ENCODE measurements around the gene ATP6AP1. TPM values are rescaled to one million over a fixed set of nuclear protein-coding genes. Genes with fewer than 3 reads are reported as not detected.
"Not testable (repeated sequence)": the region's sequence is repeated elsewhere in the genome, so short reads cannot be mapped to it uniquely, and the experiment has no call there.

The ATP6AP1 gene
- total RNA-seq, 1 donor from 2014 or later = 38.8 TPM

- no peak for TF ChIP-seq CTCF (IDR thresholded peaks at IDR 0.05)
- Mint-ChIP-seq H3K4me1 (peaks cover 26% of the 10 kb centered on the region), H3K27ac (peak within 1 kb of the TSS; percentile 99), H3K9me3 (no peaks in the 10 kb centered on the region), H3K27me3 (no peaks in the 10 kb centered on the region), H3K4me3 (peak within 1 kb of the TSS; percentile 97), H3K36me3 (ENCODE audit: low read depth) (peaks cover 39% of the 10 kb centered on the region)
- ChIA-PET CTCF (interaction anchor here (1.3 to 1.4 kb wide), 2 partner anchors 11 to 31 kb away, joined by 4 read pairs; partner anchors contain the start of gene DNASE1L1), POLR2A (interaction anchor here (0.6 to 6.2 kb wide), 39 partner anchors 11 to 474 kb away, joined by 3 to 125 read pairs (median 5); partner anchors contain the start of genes ARHGAP4, ATP6AP1, DNASE1L1 and EMD)
- ATAC-seq (ENCODE audit: low read depth) = peak; percentile 75
- intact Hi-C loops (cut with micrococcal nuclease) = loop anchor here (5.0 kb wide), 4 partner anchors 39 to 134 kb away; partner anchors contain the start of genes GDI1, LAGE3 and SLC10A3
- peak; percentile 76 for DNase-seq
These were observed 30.4 kb upstream of the ATP6AP1 start, which contains the start of gene RPL10 for GRCh38 chrX:154397888-154398667. RPL10 (plus strand) TSS chrX:154398377; CDS start chrX:154398520, 143 bp downstream.

DNA sequence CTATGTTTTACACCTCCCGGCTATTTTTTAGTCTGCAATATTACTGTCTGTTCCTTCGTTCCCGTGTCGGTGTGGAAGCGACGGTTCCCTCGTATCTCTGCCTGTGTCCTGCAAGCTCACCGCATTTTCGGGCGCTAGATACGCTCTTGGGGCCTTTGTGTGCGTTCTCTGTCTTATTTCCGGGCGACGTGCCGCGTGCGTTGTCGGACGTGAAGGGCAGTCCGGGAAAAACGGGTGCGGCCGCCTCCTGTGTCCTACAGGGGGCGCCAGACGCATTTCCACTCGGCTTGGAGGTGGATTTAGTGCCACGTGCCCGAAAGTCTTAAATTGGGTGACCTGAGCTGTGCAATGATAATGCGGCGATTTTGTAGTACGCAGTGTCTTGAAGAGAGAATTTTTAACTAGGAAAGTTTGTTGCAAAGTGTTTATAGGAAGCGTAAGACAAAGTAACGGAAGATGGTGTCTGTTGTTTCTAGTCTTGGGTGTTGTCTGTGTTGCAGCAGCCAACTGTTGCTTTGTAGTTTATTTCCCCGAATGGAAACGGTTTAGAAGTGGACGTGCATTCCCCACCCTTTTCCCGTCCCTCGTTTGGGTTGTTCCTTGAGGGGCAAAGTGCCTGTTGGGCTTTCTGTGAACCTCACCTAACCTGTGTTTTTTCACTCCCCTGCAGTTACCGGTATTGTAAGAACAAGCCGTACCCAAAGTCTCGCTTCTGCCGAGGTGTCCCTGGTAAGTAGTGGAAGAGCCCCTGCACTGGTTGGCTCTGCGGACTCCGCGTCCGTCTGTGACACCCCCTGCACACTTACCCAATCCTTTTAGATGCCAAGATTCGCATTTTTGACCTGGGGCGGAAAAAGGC is 29.6 kb upstream of the ATP6AP1 start:
- peak; percentile 33 for ATAC-seq (ENCODE audit: low read depth)
- no peaks in the 10 kb centered on the region for H3K9me3 Mint-ChIP-seq
- ChIA-PET CTCF (interaction anchor here (0.8 to 2.3 kb wide), 5 partner anchors 10 to 128 kb away, joined by 3 to 6 read pairs (median 4); partner anchors contain the start of gene DNASE1L1), POLR2A (interaction anchor here (0.8 to 6.2 kb wide), 31 partner anchors 11 to 473 kb away, joined by 3 to 125 read pairs (median 6); partner anchors contain the start of genes ARHGAP4, ATP6AP1, DNASE1L1 and EMD)
- TF ChIP-seq CTCF (IDR thresholded peaks at IDR 0.05) = peak; percentile 39
- intact Hi-C loops (cut with micrococcal nuclease) = loop anchor here (5.0 kb wide), 4 partner anchors 38 to 133 kb away; partner anchors contain the start of genes GDI1, LAGE3 and SLC10A3
- peak; percentile 63 for DNase-seq
- peak overlapping the region; percentile 97 for H3K4me3 Mint-ChIP-seq
- H3K4me1 Mint-ChIP-seq = peaks cover 26% of the 10 kb centered on the region
- peaks cover 44% of the 10 kb centered on the region for H3K36me3 Mint-ChIP-seq (ENCODE audit: low read depth)
- H3K27ac Mint-ChIP-seq = peak overlapping the region; percentile 99
- H3K27me3 Mint-ChIP-seq = no peaks in the 10 kb centered on the region

DNA sequence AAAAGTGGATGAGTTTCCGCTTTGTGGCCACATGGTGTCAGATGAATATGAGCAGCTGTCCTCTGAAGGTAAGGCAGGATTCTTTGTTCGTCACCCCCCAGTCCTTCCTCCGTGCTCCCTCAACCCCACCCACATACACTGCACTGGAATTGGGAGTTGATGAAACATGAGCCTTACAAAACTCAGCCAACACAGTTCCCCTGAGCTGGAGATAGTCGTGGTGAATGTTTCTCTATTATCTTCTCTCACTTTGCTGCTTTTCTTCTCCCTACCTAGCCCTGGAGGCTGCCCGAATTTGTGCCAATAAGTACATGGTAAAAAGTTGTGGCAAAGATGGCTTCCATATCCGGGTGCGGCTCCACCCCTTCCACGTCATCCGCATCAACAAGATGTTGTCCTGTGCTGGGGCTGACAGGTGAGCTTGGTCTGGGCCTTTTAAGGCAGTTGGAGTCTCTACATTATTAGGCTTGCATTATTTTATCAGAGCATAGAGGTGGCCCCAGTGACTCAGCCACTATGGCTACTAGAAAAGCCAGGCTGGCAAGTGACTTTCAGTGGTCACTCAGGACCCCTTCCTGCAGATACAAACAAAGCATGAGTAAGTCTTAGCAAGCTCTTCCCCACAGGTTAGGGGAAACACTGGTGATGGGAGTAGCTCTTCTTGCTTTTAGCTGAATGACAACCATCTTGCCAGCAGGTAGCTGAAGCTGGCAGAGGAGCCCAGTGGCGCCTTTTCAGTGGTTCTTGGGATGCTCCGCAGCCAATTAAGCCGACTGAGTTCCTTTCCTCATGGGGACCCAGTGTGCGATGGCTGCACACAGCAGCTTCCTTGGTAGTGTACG is 28.7 kb upstream of the ATP6AP1 start:
- intact Hi-C loops (cut with micrococcal nuclease) = loop anchor here (5.0 kb wide), 4 partner anchors 38 to 133 kb away; partner anchors contain the start of genes GDI1, LAGE3 and SLC10A3
- peaks cover 44% of the 10 kb centered on the region for H3K36me3 Mint-ChIP-seq (ENCODE audit: low read depth)
- peak overlapping the region; percentile 99 for H3K27ac Mint-ChIP-seq
- CTCF ChIA-PET = interaction anchor here (0.8 to 2.3 kb wide), 3 partner anchors 10 to 127 kb away, joined by 3 to 6 read pairs (median 4); partner anchors contain the start of gene DNASE1L1
- DNase-seq = no peak
- no peak for ATAC-seq (ENCODE audit: low read depth)
- POLR2A ChIA-PET = interaction anchor here (1.2 to 6.2 kb wide), 13 partner anchors 10 to 142 kb away, joined by 3 to 125 read pairs (median 8); partner anchors contain the start of genes ATP6AP1, DNASE1L1, EMD and PLXNA3
- no peak for TF ChIP-seq CTCF (IDR thresholded peaks at IDR 0.05)
- no peaks in the 10 kb centered on the region for H3K27me3 Mint-ChIP-seq
- no peaks in the 10 kb centered on the region for H3K9me3 Mint-ChIP-seq
- peak overlapping the region; percentile 97 for H3K4me3 Mint-ChIP-seq
- peaks cover 26% of the 10 kb centered on the region for H3K4me1 Mint-ChIP-seq

- H3K27me3 Mint-ChIP-seq; H3K27ac Mint-ChIP-seq; intact Hi-C loops (cut with micrococcal nuclease); DNase-seq; ATAC-seq (ENCODE audit: low read depth); H3K9me3 Mint-ChIP-seq: not testable (repeated sequence)
- Mint-ChIP-seq H3K4me3 (peak overlapping the region; percentile 97), H3K36me3 (ENCODE audit: low read depth) (peaks cover 44% of the 10 kb centered on the region), H3K4me1 (peaks cover 26% of the 10 kb centered on the region)
- ChIA-PET CTCF (interaction anchor here (2.3 kb wide), 1 partner anchor 127 kb away, joined by 6 read pairs; no protein-coding TSS in a partner anchor), POLR2A (interaction anchor here (1.2 to 6.2 kb wide), 5 partner anchors 9 to 58 kb away, joined by 5 to 125 read pairs (median 27); partner anchors contain the start of genes DNASE1L1, EMD, PLXNA3 and TAFAZZIN)
These were observed 28.1 kb upstream of the ATP6AP1 start for GRCh38 chrX:154400369-154400817.
